ENCODE data around the gene PRKCZ. TPM values are rescaled to one million over a fixed set of nuclear protein-coding genes. Genes with fewer than 3 reads are reported as not detected.

PRKCZ gene
- total and polyA plus RNA-seq, 2 of the 4 experiments (the other 2 are of a cell fraction), result 2.0 to 3.5 TPM

DNA sequence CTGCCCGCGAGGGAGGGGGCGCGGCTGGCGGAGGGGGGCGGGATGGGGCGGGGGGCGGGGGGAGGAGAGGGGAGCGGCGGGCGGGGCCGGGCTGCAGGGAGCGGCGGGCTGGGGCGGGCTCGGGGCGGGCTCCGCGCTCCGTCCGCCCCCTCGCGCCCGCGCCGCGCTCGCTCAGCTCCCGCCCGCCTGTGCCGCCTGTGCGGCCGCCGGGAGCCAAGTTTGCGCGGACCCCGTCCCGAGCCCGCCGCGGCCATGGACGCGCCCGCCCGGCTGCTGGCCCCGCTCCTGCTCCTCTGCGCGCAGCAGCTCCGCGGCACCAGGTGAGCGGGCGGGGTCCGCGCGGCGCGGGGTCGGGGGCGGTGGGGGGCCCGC, 31.1 kb upstream of the PRKCZ start, which contains the start of gene GABRD:
Gene GABRD (plus strand): TSS at position 174 of the 372 bp plus-strand sequence. CDS start 79 bp downstream, at position 253.
- no peaks in the 10 kb centered on the region for H3K79me1 ChIP-seq (ENCODE audit: low read depth in 1 of 2, low read length in 2 of 2)
- in situ Hi-C loops (cut with MboI; ENCODE audit: low sequenced_read_pairs) (no loop called here), intact Hi-C loops (cut with micrococcal nuclease) (no loop called here), dilution Hi-C loops (cut with HindIII; ENCODE audit: low sequenced_read_pairs, unreplicated experiment) (no loop called here)
- H4K20me1 ChIP-seq (ENCODE audit: insufficient read depth, low read length), result no peaks in the 10 kb centered on the region
- H3K9me1 ChIP-seq (ENCODE audit: insufficient read depth, low read length), result no peaks in the 10 kb centered on the region
- H2BK120ac ChIP-seq (ENCODE audit: low read depth, low read length), result no peak within 1 kb of the TSS
- no peaks in the 10 kb centered on the region for H3K9me3 ChIP-seq (ENCODE audit: control insufficient read depth, insufficient read depth, low read length)
- no peak within 1 kb of the TSS for H3K9ac ChIP-seq (ENCODE audit: low read depth, low read length)
- no peak within 1 kb of the TSS for H2AK5ac ChIP-seq (ENCODE audit: low read depth, low read length)
- H4K8ac ChIP-seq (ENCODE audit: low read depth in 2 of 2, low read length in 2 of 2), result no peak within 1 kb of the TSS
- no peak for DNase-seq
- no peak within 1 kb of the TSS for H3K18ac ChIP-seq (ENCODE audit: low read depth, low read length)
- 3% methylated on average over 42 of the region's 60 CpGs; no CpG with 5 or more reads in 1 of the 2 experiments for WGBS, 2 experiments (ENCODE audit: extremely low coverage in 2 of 2, insufficient read length in 1 of 2)
- H4K91ac ChIP-seq (ENCODE audit: insufficient read depth, low read depth, low read length), result no peak within 1 kb of the TSS
- H4K5ac ChIP-seq (ENCODE audit: low read depth, low read length), result no peak within 1 kb of the TSS
- H3K14ac ChIP-seq (replicated peaks; ENCODE audit: low read depth, low read length), result no peak within 1 kb of the TSS
- peak within 1 kb of the TSS; percentile 61 for H2AK9ac ChIP-seq (replicated peaks; ENCODE audit: low read depth, low read length, poor library complexity)
- ChIA-PET POLR2A (ENCODE audit: unreplicated experiment) (no interaction called here), CTCF (no interaction called here)
- no peak within 1 kb of the TSS for H3K23ac ChIP-seq (ENCODE audit: low read depth, low read length)
- no peaks in the 10 kb centered on the region for H3K4me1 ChIP-seq (ENCODE audit: control insufficient read depth, insufficient read depth, low read length)
- H3K27ac ChIP-seq (ENCODE audit: insufficient read depth, low read length), result no peak within 1 kb of the TSS
- BruUV-seq (replicated peaks), result no TSS peak
- H2BK5ac ChIP-seq (ENCODE audit: low read depth, low read length, poor library complexity, severe bottlenecking), result no peak within 1 kb of the TSS
- no peaks in the 10 kb centered on the region for H3K36me3 ChIP-seq (ENCODE audit: control insufficient read depth, insufficient read depth, low read length)
- no peak within 1 kb of the TSS for H3K4me3 ChIP-seq (ENCODE audit: insufficient read depth, low read depth, low read length)
- H3K27me3 ChIP-seq (ENCODE audit: control insufficient read depth, insufficient read depth, low read length), result peaks cover 81% of the 10 kb centered on the region
- no peak within 1 kb of the TSS for H3K4ac ChIP-seq (ENCODE audit: low read depth, low read length)
- no peak within 1 kb of the TSS for H3K4me2 ChIP-seq (ENCODE audit: low read depth, low read length)
- peak within 1 kb of the TSS; percentile 43 for H2AFZ ChIP-seq (replicated peaks; ENCODE audit: low read length, poor library complexity)
- peak; percentile 84 for ATAC-seq (ENCODE audit: low read depth)
- TF ChIP-seq SMC3 (IDR thresholded peaks at IDR 0.05; ENCODE audit: low read depth, low read length) (no peak), MAFK (IDR thresholded peaks at IDR 0.05; ENCODE audit: low read depth, low read length) (no peak), BHLHE40 (IDR thresholded peaks at IDR 0.05; ENCODE audit: low read depth, low read length) (no peak), CHD1 (IDR thresholded peaks at IDR 0.05; ENCODE audit: low read depth, low read length) (no peak), RFX5 (IDR thresholded peaks at IDR 0.05; ENCODE audit: low read depth, low read length) (no peak), NFE2L2 (IDR thresholded peaks at IDR 0.05; ENCODE audit: low read depth, low read length) (no peak), CEBPB (IDR thresholded peaks at IDR 0.05; ENCODE audit: low read depth, low read length) (no peak)
- TF ChIP-seq, protein P1, sequence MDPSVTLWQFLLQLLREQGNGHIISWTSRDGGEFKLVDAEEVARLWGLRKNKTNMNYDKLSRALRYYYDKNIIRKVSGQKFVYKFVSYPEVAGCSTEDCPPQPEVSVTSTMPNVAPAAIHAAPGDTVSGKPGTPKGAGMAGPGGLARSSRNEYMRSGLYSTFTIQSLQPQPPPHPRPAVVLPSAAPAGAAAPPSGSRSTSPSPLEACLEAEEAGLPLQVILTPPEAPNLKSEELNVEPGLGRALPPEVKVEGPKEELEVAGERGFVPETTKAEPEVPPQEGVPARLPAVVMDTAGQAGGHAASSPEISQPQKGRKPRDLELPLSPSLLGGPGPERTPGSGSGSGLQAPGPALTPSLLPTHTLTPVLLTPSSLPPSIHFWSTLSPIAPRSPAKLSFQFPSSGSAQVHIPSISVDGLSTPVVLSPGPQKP (IDR thresholded peaks at IDR 0.05; ENCODE audit: borderline replicate concordance, low read depth, low read length), result no peak
- TF ChIP-seq, protein P2, sequence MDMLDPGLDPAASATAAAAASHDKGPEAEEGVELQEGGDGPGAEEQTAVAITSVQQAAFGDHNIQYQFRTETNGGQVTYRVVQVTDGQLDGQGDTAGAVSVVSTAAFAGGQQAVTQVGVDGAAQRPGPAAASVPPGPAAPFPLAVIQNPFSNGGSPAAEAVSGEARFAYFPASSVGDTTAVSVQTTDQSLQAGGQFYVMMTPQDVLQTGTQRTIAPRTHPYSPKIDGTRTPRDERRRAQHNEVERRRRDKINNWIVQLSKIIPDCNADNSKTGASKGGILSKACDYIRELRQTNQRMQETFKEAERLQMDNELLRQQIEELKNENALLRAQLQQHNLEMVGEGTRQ (IDR thresholded peaks at IDR 0.05; ENCODE audit: low read depth, low read length), result no peak
- H2BK15ac ChIP-seq (ENCODE audit: low read depth, low read length), result no peak within 1 kb of the TSS
- no peak within 1 kb of the TSS for H3K56ac ChIP-seq (ENCODE audit: extremely low read depth, insufficient read depth, low read length)
- H2BK20ac ChIP-seq (ENCODE audit: low read depth, low read length), result no peak within 1 kb of the TSS
